IgD-negative memory B cell (primary cell): ENCODE measurements around the gene GPC6. TPM values are rescaled to one million over a fixed set of nuclear protein-coding genes. Genes with fewer than 3 reads are reported as not detected.

Source experiments
- H3K27ac Mint-ChIP-seq, 3 donors: one replicate each; pipeline ENCODE4 v1.8.0; 2020 to 2022; ENCODE audit warnings: mild to moderate bottlenecking in 3 of 3, mixed read lengths in 3 of 3, moderate library complexity in 1 of 3
- H3K27me3 Mint-ChIP-seq: one replicate; pipeline ENCODE4 v1.8.0; 2021; ENCODE audit warnings: mixed read lengths
- H3K36me3 Mint-ChIP-seq: one replicate; pipeline ENCODE4 v1.8.0; 2020; ENCODE audit warnings: mild to moderate bottlenecking, mixed read lengths
- H3K4me1 Mint-ChIP-seq, 3 donors: one replicate each; pipeline ENCODE4 v1.8.0; 2020 to 2022; ENCODE audit warnings: mixed read lengths in 3 of 3, mild to moderate bottlenecking in 1 of 3
- H3K4me3 Mint-ChIP-seq, 4 donors: one replicate each; pipeline ENCODE4 v1.8.0; 2020 to 2022; ENCODE audit warnings: mild to moderate bottlenecking in 4 of 4, mixed read lengths in 4 of 4, moderate library complexity in 3 of 4
- H3K9me3 Mint-ChIP-seq, 3 donors: one replicate each; pipeline ENCODE4 v1.8.0; 2020 to 2021; ENCODE audit warnings: mixed read lengths in 3 of 3, mild to moderate bottlenecking in 1 of 3
- polyA plus RNA-seq: library from polyadenylated mRNA; unstranded; fragments of 300-500 nt; fragmentation: Illumina TruSeq; gene quantifications from one replicate; pipeline ENCODE4 v1.2.3, GENCODE V29; 2021

Gene GPC6
- polyA plus RNA-seq, 1 donor from 2014 or later: not detected

- H3K9me3 Mint-ChIP-seq: peaks cover 0 to 3% (median 2%) of the 10 kb centered on the region in 3 donors
- H3K4me3 Mint-ChIP-seq: no peak overlapping the region
- H3K36me3 Mint-ChIP-seq: no peaks in the 10 kb centered on the region
- H3K4me1 Mint-ChIP-seq: no peaks in the 10 kb centered on the region
- no peaks in the 10 kb centered on the region for H3K27me3 Mint-ChIP-seq
- no peak overlapping the region for H3K27ac Mint-ChIP-seq
Observed at GRCh38 chr13:93732186-93732585, 505.6 kb downstream of the GPC6 start.

GRCh38 chr13:93736081-93736480 lies 509.5 kb downstream of the GPC6 start:
- H3K4me1 Mint-ChIP-seq: no peaks in the 10 kb centered on the region
- no peak overlapping the region for H3K27ac Mint-ChIP-seq
- no peaks in the 10 kb centered on the region for H3K36me3 Mint-ChIP-seq
- H3K27me3 Mint-ChIP-seq: no peaks in the 10 kb centered on the region
- no peak overlapping the region for H3K4me3 Mint-ChIP-seq
- peaks cover 0 to 5% (median 2%) of the 10 kb centered on the region in 3 donors for H3K9me3 Mint-ChIP-seq

GRCh38 chr13:93736909-93737308 lies 510.3 kb downstream of the GPC6 start:
- H3K36me3 Mint-ChIP-seq: no peaks in the 10 kb centered on the region
- no peaks in the 10 kb centered on the region for H3K27me3 Mint-ChIP-seq
- H3K27ac Mint-ChIP-seq: no peak overlapping the region
- H3K9me3 Mint-ChIP-seq: peaks cover 0 to 5% (median 2%) of the 10 kb centered on the region in 3 donors
- no peaks in the 10 kb centered on the region for H3K4me1 Mint-ChIP-seq
- no peak overlapping the region for H3K4me3 Mint-ChIP-seq

- Mint-ChIP-seq H3K4me1 (no peaks in the 10 kb centered on the region), H3K9me3 (peaks cover 2 to 14% (median 4%) of the 10 kb centered on the region in 3 donors), H3K27ac (no peak overlapping the region), H3K27me3 (no peaks in the 10 kb centered on the region), H3K36me3 (no peaks in the 10 kb centered on the region), H3K4me3 (no peak overlapping the region)
Observed at GRCh38 chr13:93740334-93740733, 513.7 kb downstream of the GPC6 start.

DNA sequence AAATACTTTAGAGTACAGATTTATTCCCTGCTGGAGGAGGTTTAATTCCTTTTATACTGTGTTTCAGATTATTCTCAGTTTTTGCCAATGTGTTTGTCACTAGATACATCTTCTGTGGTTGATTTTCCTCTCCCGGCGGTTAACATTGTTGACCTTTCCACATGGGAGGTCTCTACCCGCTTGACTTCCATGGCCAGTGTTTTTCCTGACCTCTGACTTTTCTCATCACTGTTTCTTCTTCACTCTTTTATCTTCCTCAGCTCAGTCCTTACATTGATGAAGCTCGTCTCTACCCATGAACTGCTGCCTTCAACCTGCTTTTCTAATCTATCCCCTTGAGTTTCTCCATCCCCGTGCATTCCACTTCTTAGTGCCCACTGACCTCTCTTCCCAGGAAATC lies 517.4 kb downstream of the GPC6 start:
- no peaks in the 10 kb centered on the region for H3K36me3 Mint-ChIP-seq
- no peaks in the 10 kb centered on the region for H3K4me1 Mint-ChIP-seq
- peaks cover 0 to 9% (median 4%) of the 10 kb centered on the region in 3 donors for H3K9me3 Mint-ChIP-seq
- no peak overlapping the region for H3K4me3 Mint-ChIP-seq
- H3K27me3 Mint-ChIP-seq: no peaks in the 10 kb centered on the region
- no peak overlapping the region for H3K27ac Mint-ChIP-seq

DNA sequence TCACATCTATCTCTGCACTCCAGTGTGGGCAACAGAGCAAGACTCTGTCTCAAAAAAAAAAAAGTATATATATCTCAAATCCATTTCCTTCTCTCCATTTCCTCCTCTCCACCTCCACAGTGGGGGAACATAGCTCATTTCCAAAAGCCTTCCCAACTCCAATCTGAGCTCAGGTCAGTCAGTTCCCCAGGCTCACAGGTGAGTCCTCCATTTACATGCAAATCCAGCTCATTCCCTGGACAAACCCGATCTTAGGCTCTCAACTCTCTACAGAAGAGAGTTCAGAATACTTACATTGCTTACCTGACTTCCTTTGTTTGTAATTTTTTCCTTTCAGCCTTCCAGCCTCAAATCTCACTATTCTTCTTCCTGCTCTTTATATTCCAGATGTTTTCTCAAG lies 518.3 kb downstream of the GPC6 start:
- Mint-ChIP-seq H3K4me3 (no peak overlapping the region), H3K4me1 (no peaks in the 10 kb centered on the region), H3K9me3 (peaks cover 0 to 9% (median 4%) of the 10 kb centered on the region in 3 donors), H3K27ac (no peak overlapping the region), H3K36me3 (no peaks in the 10 kb centered on the region), H3K27me3 (no peaks in the 10 kb centered on the region)

DNA sequence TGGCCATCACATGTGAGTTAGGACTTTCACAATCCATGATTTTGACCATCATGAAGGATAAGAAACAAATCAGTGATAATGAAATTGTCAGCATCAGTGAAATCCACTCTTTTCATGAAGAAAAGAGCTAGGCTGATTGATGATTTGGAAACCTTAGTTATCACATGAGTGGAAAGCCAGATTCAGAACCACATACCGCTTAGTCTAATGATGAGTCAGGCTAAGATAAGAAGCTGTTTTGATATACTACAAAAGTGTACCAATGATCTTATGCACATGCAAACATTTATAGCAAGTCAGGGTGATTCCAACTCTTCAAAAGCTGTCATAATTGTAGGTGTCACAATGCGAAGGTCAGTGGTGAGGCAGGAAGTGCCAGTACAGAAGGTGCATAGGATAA lies 519.3 kb downstream of the GPC6 start:
- Mint-ChIP-seq H3K27me3 (no peaks in the 10 kb centered on the region), H3K9me3 (peaks cover 0 to 9% (median 4%) of the 10 kb centered on the region in 3 donors), H3K36me3 (no peaks in the 10 kb centered on the region), H3K4me3 (no peak overlapping the region), H3K27ac (no peak overlapping the region), H3K4me1 (no peaks in the 10 kb centered on the region)

DNA sequence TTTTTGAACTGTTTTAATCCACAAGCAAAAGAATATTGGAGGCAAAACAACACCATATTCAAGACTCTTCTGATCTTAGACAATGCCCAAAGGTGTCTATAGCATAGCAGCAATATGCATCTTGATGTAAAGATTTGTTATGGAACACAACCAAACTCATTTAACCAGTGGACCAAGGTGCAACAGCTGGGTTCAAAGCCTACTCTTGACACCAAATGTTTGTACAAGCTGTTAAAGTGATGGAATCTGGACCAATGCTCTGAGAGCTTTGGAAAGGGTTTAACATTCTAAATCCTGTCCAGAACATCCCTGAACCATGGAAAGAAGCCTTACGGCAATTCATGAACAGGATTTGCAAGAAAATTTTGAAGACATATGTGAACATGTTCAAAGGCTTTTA lies 520.0 kb downstream of the GPC6 start:
- H3K27me3 Mint-ChIP-seq: no peaks in the 10 kb centered on the region

GRCh38 chr13:93750676-93751075 lies 524.1 kb downstream of the GPC6 start:
- Mint-ChIP-seq H3K9me3 (no peaks in the 10 kb centered on the region), H3K4me1 (no peaks in the 10 kb centered on the region), H3K36me3 (no peaks in the 10 kb centered on the region), H3K27me3 (no peaks in the 10 kb centered on the region), H3K27ac (no peak overlapping the region), H3K4me3 (no peak overlapping the region)

More for the DNA sequence above, 520.0 kb downstream of the GPC6 start:
- H3K4me3 Mint-ChIP-seq: no peak overlapping the region
- no peaks in the 10 kb centered on the region for H3K36me3 Mint-ChIP-seq
- H3K9me3 Mint-ChIP-seq: peaks cover 0 to 9% (median 4%) of the 10 kb centered on the region in 3 donors
- no peaks in the 10 kb centered on the region for H3K4me1 Mint-ChIP-seq
- H3K27ac Mint-ChIP-seq: no peak overlapping the region

DNA sequence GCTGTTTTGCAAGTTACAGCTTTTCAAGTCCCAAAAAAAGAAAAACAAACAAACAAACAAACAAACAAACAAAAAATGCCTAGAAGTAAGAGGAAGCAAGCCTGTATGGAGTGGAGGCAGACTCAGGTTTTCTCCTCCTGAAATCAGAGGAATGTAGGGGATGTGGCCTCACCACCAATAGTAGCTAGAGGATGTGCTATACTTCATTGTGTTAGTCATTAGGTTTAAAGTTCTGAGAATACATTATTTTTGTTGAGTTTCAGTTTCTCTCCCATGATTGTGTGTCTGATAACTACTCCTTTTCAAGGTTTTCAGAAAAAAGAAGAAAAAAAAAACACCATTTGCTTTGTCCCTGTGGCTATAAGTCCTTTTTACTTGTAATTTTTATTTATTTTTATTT lies 524.5 kb downstream of the GPC6 start:
- H3K27me3 Mint-ChIP-seq: no peaks in the 10 kb centered on the region
- H3K36me3 Mint-ChIP-seq: no peaks in the 10 kb centered on the region
- no peak overlapping the region for H3K4me3 Mint-ChIP-seq
- no peaks in the 10 kb centered on the region for H3K4me1 Mint-ChIP-seq
- no peak overlapping the region for H3K27ac Mint-ChIP-seq
- H3K9me3 Mint-ChIP-seq: no peaks in the 10 kb centered on the region

- Mint-ChIP-seq H3K9me3 (no peaks in the 10 kb centered on the region), H3K36me3 (no peaks in the 10 kb centered on the region), H3K4me1 (no peaks in the 10 kb centered on the region), H3K4me3 (no peak overlapping the region), H3K27ac (no peak overlapping the region), H3K27me3 (no peaks in the 10 kb centered on the region)
Observed at GRCh38 chr13:93752541-93752940, 525.9 kb downstream of the GPC6 start.

GRCh38 chr13:93753639-93754038 lies 527.0 kb downstream of the GPC6 start:
- Mint-ChIP-seq H3K4me1 (no peaks in the 10 kb centered on the region), H3K36me3 (no peaks in the 10 kb centered on the region)

GRCh38 chr13:93755341-93755740 lies 528.7 kb downstream of the GPC6 start:
- no peak overlapping the region for H3K4me3 Mint-ChIP-seq
- no peaks in the 10 kb centered on the region for H3K27me3 Mint-ChIP-seq
- no peaks in the 10 kb centered on the region for H3K36me3 Mint-ChIP-seq
- H3K27ac Mint-ChIP-seq: no peak overlapping the region
- H3K4me1 Mint-ChIP-seq: no peaks in the 10 kb centered on the region
- H3K9me3 Mint-ChIP-seq: no peaks in the 10 kb centered on the region

More at GRCh38 chr13:93753639-93754038, 527.0 kb downstream of the GPC6 start:
- Mint-ChIP-seq H3K27me3 (no peaks in the 10 kb centered on the region), H3K9me3 (no peaks in the 10 kb centered on the region), H3K4me3 (no peak overlapping the region), H3K27ac (no peak overlapping the region)

GRCh38 chr13:93758575-93758974 lies 532.0 kb downstream of the GPC6 start:
- peaks cover 0 to 4% (median 0%) of the 10 kb centered on the region in 3 donors for H3K9me3 Mint-ChIP-seq
- H3K4me1 Mint-ChIP-seq: no peaks in the 10 kb centered on the region
- no peaks in the 10 kb centered on the region for H3K27me3 Mint-ChIP-seq
- H3K27ac Mint-ChIP-seq: no peak overlapping the region
- no peaks in the 10 kb centered on the region for H3K36me3 Mint-ChIP-seq
- no peak overlapping the region for H3K4me3 Mint-ChIP-seq

DNA sequence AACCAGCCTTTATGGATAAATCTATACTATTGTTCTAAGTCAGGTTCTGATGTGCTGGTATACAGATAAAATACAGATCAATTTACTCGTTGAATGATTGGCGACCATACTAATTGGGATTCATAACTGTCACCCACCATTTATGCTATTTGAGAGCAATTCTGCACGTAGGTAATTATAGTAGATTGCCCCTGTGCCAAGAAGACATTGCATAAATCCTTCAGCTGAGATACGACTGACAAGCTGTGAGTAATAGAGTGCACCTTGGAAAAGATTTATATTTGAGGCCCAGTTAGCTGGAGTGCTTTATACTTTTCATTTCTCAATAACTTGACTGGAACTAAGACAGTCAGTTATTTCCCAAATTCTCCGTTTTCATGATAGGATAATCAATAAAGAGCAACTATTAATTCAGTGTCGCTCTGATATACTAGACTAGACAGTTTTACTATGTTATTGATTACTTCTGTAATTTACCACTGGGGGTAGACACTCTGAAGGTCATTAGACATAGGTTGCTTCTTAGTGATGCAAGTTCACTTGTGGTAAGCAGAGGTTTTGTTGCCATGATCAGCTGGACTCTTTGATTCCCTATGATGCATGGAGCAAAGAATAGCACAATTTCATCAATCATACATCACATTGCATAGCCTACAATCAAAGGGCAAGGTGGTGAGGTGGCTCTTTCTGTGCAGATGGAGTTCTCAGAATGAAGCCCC lies 536.3 kb downstream of the GPC6 start:
- no peaks in the 10 kb centered on the region for H3K27me3 Mint-ChIP-seq
- no peak overlapping the region for H3K27ac Mint-ChIP-seq
- no peaks in the 10 kb centered on the region for H3K4me1 Mint-ChIP-seq
- H3K36me3 Mint-ChIP-seq: no peaks in the 10 kb centered on the region
- no peak overlapping the region for H3K4me3 Mint-ChIP-seq
- H3K9me3 Mint-ChIP-seq: peaks cover 0 to 4% (median 0%) of the 10 kb centered on the region in 3 donors

GRCh38 chr13:93765062-93765461 lies 538.5 kb downstream of the GPC6 start:
- H3K27ac Mint-ChIP-seq: no peak overlapping the region
- H3K36me3 Mint-ChIP-seq: no peaks in the 10 kb centered on the region
- peaks cover 0 to 4% (median 0%) of the 10 kb centered on the region in 3 donors for H3K9me3 Mint-ChIP-seq
- no peak overlapping the region for H3K4me3 Mint-ChIP-seq
- H3K4me1 Mint-ChIP-seq: no peaks in the 10 kb centered on the region
- H3K27me3 Mint-ChIP-seq: no peaks in the 10 kb centered on the region
